SK-N-SH (cell line): Measurements from ENCODE around the gene ZBTB7B. TPM values are rescaled to one million over a fixed set of nuclear protein-coding genes. Genes with fewer than 3 reads are reported as not detected.

Experiments
- CTCF ChIA-PET: fragments of 300-600, 350-600 bp; formaldehyde crosslinking; extraction: SDS; loops from one replicate; lab custom pipeline; 2021; lab: Yijun Ruan, JAX
- POLR2A ChIA-PET: fragments of 350-600 bp; sonication (Branson Sonifier 250); formaldehyde crosslinking; extraction: SDS; loops from one replicate; lab custom pipeline; 2020; ENCODE audit warnings: antibody characterized with exemption, inconsistent platforms; lab: Yijun Ruan, JAX
- DNase-seq: peaks from one replicate; pipeline ENCODE4 v3.0.0; 2012
- H2AFZ ChIP-seq: fragments of 200-600 bp; sonication (generic); 2 replicates; pipeline ENCODE4 v1.8.1; 2016; ENCODE audit warnings: antibody characterized with exemption, mild to moderate bottlenecking, low read depth
- H3F3A ChIP-seq: fragments of 200-600 bp; sonication (generic); replicated peaks from 2 replicates; pipeline ENCODE3; 2016; ENCODE audit warnings: antibody characterized with exemption, mild to moderate bottlenecking; ENCODE audit not compliant: insufficient read depth
- H3K27ac ChIP-seq, 2 experiments: fragments of 200-500 bp in 1 of 2; fragments of 200-600 bp in 1 of 2; sonication (Bioruptor generic) in 1 of 2; sonication (generic), shearing (Covaris generic) in 1 of 2; 2 replicates each; pipeline versions ENCODE4 v1.5.1 to v1.6.1; 2014 to 2016; ENCODE audit warnings: low read depth in 2 of 2, inconsistent platforms in 1 of 2, low read length in 1 of 2, mild to moderate bottlenecking in 1 of 2, mixed read lengths in 1 of 2
- H3K27me3 ChIP-seq: fragments of 200-600 bp; sonication (generic), shearing (Covaris generic); 2 replicates; pipeline ENCODE4 v1.6.1; 2016; ENCODE audit warnings: mixed run types; ENCODE audit not compliant: insufficient read depth
- H3K36me3 ChIP-seq, 2 experiments: fragments of 200-500 bp in 1 of 2; fragments of 200-600 bp in 1 of 2; sonication (Bioruptor generic) in 1 of 2; sonication (generic) in 1 of 2; replicated peaks in 1 of 2; 2 replicates each; pipeline versions ENCODE3 to v1.5.1; 2014 to 2016; ENCODE audit warnings: low read length in 1 of 2, mild to moderate bottlenecking in 1 of 2; ENCODE audit not compliant: insufficient read depth in 2 of 2, control insufficient read depth in 1 of 2
- H3K4me1 ChIP-seq, 2 experiments: fragments of 200-500 bp in 1 of 2; fragments of 200-600 bp in 1 of 2; sonication (Bioruptor generic) in 1 of 2; sonication (generic), shearing (Covaris generic) in 1 of 2; 2 replicates each; pipeline versions ENCODE4 v1.5.1 to v1.6.1; 2014 to 2016; ENCODE audit warnings: low read depth in 1 of 2, low read length in 1 of 2, mixed run types in 1 of 2; ENCODE audit not compliant: insufficient read depth in 2 of 2, control insufficient read depth in 1 of 2
- H3K4me2 ChIP-seq: fragments of 200-600 bp; sonication (generic), shearing (Covaris generic); 2 replicates; pipeline ENCODE4 v1.6.1; 2017; ENCODE audit warnings: mixed run types
- H3K4me3 ChIP-seq, 2 experiments: fragments of 200-500 bp in 1 of 2; fragments of 200-600 bp in 1 of 2; sonication (Bioruptor generic) in 1 of 2; sonication (generic), shearing (Covaris generic) in 1 of 2; 2 replicates each; pipeline versions ENCODE4 v1.5.1 to v1.8.1; 2014 to 2016; ENCODE audit warnings: low read depth in 2 of 2, inconsistent platforms in 1 of 2, low read length in 1 of 2, mild to moderate bottlenecking in 1 of 2, mixed read lengths in 1 of 2, moderate library complexity in 1 of 2
- H3K79me2 ChIP-seq: fragments of 200-600 bp; sonication (generic); 2 replicates; pipeline ENCODE4 v1.8.1; 2017; ENCODE audit warnings: mild to moderate bottlenecking; ENCODE audit not compliant: insufficient read depth
- H3K9ac ChIP-seq: fragments of 200-600 bp; sonication (generic); 2 replicates; pipeline ENCODE4 v1.6.1; 2017; ENCODE audit warnings: mixed run types
- H3K9me2 ChIP-seq: fragments of 200-600 bp; sonication (generic); 2 replicates; pipeline ENCODE4 v1.6.1; 2017; ENCODE audit warnings: mixed run types
- H3K9me3 ChIP-seq: fragments of 200-600 bp; sonication (generic); 2 replicates; pipeline ENCODE4 v1.6.1; 2017; ENCODE audit warnings: mixed run types, mild to moderate bottlenecking, moderate library complexity
- H4K20me1 ChIP-seq: fragments of 200-600 bp; sonication (generic); 2 replicates; pipeline ENCODE4 v1.6.1; 2017; ENCODE audit warnings: mild to moderate bottlenecking, mixed run types; ENCODE audit not compliant: insufficient read depth
- CHD2 ChIP-seq: fragments of 150-350 bp; IDR thresholded peaks from 2 replicates; pipeline ENCODE4 v1.6.1; 2018; ENCODE audit warnings: low read length; ENCODE audit not compliant: partially characterized antibody
- ELF1 ChIP-seq: IDR thresholded peaks from 2 replicates; pipeline ENCODE4 v1.4.0; 2012
- EZH2phosphoT487 ChIP-seq: fragments of 200-600 bp; sonication (generic); IDR thresholded peaks from 2 replicates; pipeline ENCODE4 v1.6.1; 2017; ENCODE audit warnings: low read depth, mixed run types, mild to moderate bottlenecking, antibody characterized with exemption, moderate library complexity, borderline replicate concordance
- FOSL2 ChIP-seq: IDR thresholded peaks from 2 replicates; pipeline ENCODE4 v1.4.0; 2012; ENCODE audit warnings: low read depth, mild to moderate bottlenecking, moderate library complexity, borderline replicate concordance
- FOXM1 ChIP-seq: IDR thresholded peaks from 2 replicates; pipeline ENCODE4 v1.4.0; 2012; ENCODE audit warnings: low read depth, mild to moderate bottlenecking
- GABPA ChIP-seq: IDR thresholded peaks from 2 replicates; pipeline ENCODE4 v1.4.0; 2012; ENCODE audit warnings: low read depth, mild to moderate bottlenecking
- JUND ChIP-seq: IDR thresholded peaks from 2 replicates; pipeline ENCODE4 v1.4.0; 2012
- NFIC ChIP-seq: IDR thresholded peaks from 2 replicates; pipeline ENCODE4 v1.4.0; 2012; ENCODE audit warnings: borderline replicate concordance
- SMC3 ChIP-seq: IDR thresholded peaks from 2 replicates; pipeline ENCODE4 v1.6.1; 2012; ENCODE audit warnings: low read depth, low read length, improper control_type of control experiment
- TAF1 ChIP-seq: IDR thresholded peaks from 2 replicates; pipeline ENCODE4 v1.6.1; 2012; ENCODE audit warnings: low read depth, mild to moderate bottlenecking, low read length, moderate library complexity, borderline replicate concordance
- TCF12 ChIP-seq: IDR thresholded peaks from 2 replicates; pipeline ENCODE4 v1.4.0; 2012
- TEAD4 ChIP-seq: IDR thresholded peaks from 2 replicates; pipeline ENCODE4 v1.4.0; 2012; ENCODE audit warnings: mild to moderate bottlenecking, borderline replicate concordance; ENCODE audit not compliant: insufficient read depth
- whole genome bisulfite sequencing: methylation state at CpG from one replicate; pipeline ENCODE4 v1.1.6; 2017; ENCODE audit warnings: low lambda C conversion rate; 5-methylcytosine and 5-hydroxymethylcytosine counted together
- polyA plus RNA-seq, 3 experiments: library from polyadenylated mRNA; depleted of rRNA; stranded (reverse); fragments of >200 nt; gene quantifications; 2 replicates each; pipeline ENCODE4 v1.2.3, GENCODE V29; 2012
- TF ChIP-seq, protein P1 (sequence below): IDR thresholded peaks from 2 replicates; pipeline ENCODE4; 2012
- TF ChIP-seq, protein P2 (sequence below): IDR thresholded peaks from 2 replicates; pipeline ENCODE4 v1.4.0; 2012; ENCODE audit warnings: low read depth, borderline replicate concordance

The ZBTB7B gene
- polyA plus RNA-seq, 1 of the 3 experiments (the other 2 are of a cell fraction), result 15.7 TPM

DNA sequence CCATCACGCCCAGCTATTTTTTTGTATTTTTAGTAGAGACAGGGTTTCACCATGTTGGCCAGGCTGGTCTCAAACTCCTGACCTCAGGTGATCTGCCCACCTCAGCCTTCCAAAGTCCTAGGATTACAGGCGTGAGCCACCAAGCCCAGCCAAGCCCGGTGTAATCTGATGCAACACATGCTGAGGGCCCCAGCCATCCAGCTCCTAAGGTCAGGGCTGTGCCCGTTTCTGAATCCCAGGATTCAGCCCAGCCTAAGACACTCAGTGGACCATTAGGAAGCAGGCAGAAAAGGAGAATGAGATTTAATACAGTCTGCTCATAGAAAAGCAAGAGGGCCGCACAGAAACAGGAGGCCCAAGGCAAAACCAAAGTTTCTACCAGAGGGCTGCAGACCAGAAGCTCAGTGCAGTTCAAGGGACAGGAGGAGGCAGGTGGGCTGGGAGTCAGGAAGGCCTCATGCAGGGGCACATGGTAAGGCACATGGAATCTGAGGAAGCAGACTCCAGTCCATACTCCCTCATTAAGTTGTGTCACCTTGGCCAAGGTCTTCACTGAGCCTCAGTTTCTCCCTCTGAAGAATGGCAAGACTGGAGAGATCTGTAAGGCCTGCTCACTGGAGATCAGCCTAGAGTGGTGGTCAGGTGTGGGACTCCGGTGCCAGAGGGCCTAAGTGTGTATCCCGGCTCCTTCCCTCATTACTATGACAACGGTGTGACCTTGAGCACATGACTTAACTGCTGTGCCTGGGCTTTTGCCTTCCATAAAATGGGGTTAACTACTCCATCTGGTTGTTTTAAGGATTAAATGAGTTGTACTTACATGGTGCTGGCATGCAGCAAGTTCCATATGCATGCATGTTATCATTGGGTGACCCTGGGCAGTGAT lies 46.1 kb downstream of the ZBTB7B start:
- POLR2A ChIA-PET, result no interaction called here
- H3K4me1 ChIP-seq, result peaks cover 14 to 49% of the 10 kb centered on the region in 2 experiments
- WGBS, result 91% methylated on average over 8 of the region's 8 CpGs

DNA sequence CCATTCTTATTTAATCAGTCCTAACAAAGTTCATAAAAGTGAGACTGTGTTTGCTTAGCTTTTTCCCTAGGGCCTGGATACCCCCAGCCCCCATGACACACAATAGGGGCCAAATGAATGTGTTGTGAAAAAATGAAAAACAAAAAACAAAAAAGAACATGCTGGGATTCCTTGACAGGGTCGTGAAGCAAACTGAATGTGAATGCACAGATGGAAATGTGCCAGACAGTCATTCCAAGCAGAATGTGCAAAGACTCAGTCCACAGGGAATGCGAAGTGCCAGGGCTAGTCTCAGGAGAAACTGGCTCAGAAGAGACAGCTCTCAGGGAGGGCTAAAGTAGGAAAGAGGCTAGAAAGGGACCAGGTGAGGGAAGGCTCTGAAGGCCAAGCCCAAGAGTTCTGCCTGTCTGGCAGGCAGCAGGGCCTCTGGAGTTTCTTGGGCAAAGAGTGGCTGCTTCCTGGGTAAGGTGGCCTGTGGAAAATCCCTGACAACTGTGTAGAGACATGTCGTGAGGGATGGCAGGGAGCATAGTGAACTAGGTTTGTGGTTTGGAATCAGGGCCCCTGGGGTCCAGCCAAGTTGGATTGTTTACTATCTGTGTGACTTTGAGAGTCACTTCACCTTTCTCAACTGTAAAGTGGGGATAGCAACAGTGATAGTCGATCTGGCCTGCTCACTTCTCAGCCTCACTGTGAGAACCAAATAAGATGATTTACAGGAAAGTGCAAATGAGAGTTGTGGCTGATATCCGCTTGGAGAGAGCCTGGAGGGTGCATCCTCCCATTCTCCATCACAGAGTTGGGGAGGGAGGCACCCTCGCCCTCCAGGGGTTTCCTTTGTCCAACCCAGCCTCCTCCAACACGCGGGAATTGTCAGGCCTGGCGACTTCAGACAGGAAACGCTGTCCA lies 47.3 kb downstream of the ZBTB7B start:
- ChIA-PET POLR2A (interaction anchor here (1.3 kb wide), 1 partner anchor 123 kb away, joined by 3 read pairs; the partner anchor contains the start of gene KRTCAP2), CTCF (interaction anchor here (0.8 to 26.0 kb wide), 23 partner anchors 8 to 143 kb away, joined by 3 to 573 read pairs (median 6); partner anchors contain the start of genes EFNA3, EFNA4, FLAD1 and KRTCAP2)
- Histone ChIP-seq H3K9me2 (no peaks in the 10 kb centered on the region), H3K9me3 (no peaks in the 10 kb centered on the region), H3K36me3 (peaks cover 0 to 9% of the 10 kb centered on the region in 2 experiments), H3K27me3 (no peaks in the 10 kb centered on the region), H3K4me2 (peak overlapping the region; percentile 97), H3K4me1 (peaks cover 14 to 45% of the 10 kb centered on the region in 2 experiments), H4K20me1 (no peaks in the 10 kb centered on the region), H2AFZ (no peak overlapping the region), H3K79me2 (peaks cover 8% of the 10 kb centered on the region; the same call in 1 of the 2 replicates), H3F3A (peaks cover 13% of the 10 kb centered on the region), H3K27ac (peak overlapping the region; percentile 61 to 92), H3K4me3 (peak overlapping the region; percentile 84 to 98), H3K9ac (peak overlapping the region; percentile 45; the same call in 1 of the 2 replicates)
- WGBS, result 30% methylated on average over 9 of the region's 10 CpGs
- no peak for DNase-seq
- TF ChIP-seq NFIC, result 0 out of 2 replicates have a peak, but pooled peaks have one; percentile 30
- TF ChIP-seq, protein P1, sequence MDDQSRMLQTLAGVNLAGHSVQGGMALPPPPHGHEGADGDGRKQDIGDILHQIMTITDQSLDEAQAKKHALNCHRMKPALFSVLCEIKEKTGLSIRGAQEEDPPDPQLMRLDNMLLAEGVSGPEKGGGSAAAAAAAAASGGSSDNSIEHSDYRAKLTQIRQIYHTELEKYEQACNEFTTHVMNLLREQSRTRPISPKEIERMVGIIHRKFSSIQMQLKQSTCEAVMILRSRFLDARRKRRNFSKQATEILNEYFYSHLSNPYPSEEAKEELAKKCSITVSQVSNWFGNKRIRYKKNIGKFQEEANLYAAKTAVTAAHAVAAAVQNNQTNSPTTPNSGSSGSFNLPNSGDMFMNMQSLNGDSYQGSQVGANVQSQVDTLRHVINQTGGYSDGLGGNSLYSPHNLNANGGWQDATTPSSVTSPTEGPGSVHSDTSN, result peak; percentile 23; the same call in 1 of the 2 replicates
- TF ChIP-seq, protein P2, sequence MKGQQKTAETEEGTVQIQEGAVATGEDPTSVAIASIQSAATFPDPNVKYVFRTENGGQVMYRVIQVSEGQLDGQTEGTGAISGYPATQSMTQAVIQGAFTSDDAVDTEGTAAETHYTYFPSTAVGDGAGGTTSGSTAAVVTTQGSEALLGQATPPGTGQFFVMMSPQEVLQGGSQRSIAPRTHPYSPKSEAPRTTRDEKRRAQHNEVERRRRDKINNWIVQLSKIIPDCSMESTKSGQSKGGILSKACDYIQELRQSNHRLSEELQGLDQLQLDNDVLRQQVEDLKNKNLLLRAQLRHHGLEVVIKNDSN, result no peak

More for the DNA sequence above, 46.1 kb downstream of the ZBTB7B start:
- Histone ChIP-seq H3K9ac (no peak overlapping the region), H4K20me1 (no peaks in the 10 kb centered on the region), H3K9me3 (no peaks in the 10 kb centered on the region), H3K79me2 (peaks cover 8% of the 10 kb centered on the region; the same call in 1 of the 2 replicates), H3F3A (peaks cover 13% of the 10 kb centered on the region), H3K4me3 (no peak overlapping the region)
- TF ChIP-seq FOXM1 (no peak), CHD2 (no peak), TAF1 (no peak), FOSL2 (no peak), EZH2phosphoT487 (no peak), SMC3 (no peak), JUND (no peak), ELF1 (no peak), GABPA (no peak), TEAD4 (no peak), TCF12 (no peak)
- TF ChIP-seq, protein P1, result no peak
- TF ChIP-seq, protein P2, result no peak
- TF ChIP-seq, all 33 proteins: peak for 0
- no peak for DNase-seq
- Histone ChIP-seq H2AFZ (no peak overlapping the region), H3K27me3 (no peaks in the 10 kb centered on the region), H3K4me2 (no peak overlapping the region), H3K9me2 (no peaks in the 10 kb centered on the region), H3K36me3 (no peaks in the 10 kb centered on the region), H3K27ac (no peak overlapping the region)
- CTCF ChIA-PET, result interaction anchor here (0.8 to 26.0 kb wide), 9 partner anchors 14 to 88 kb away, joined by 3 to 573 read pairs (median 12); partner anchors contain the start of genes EFNA3, EFNA4, FLAD1 and PYGO2
